Trophoblast cell (in vitro differentiated cells and primary cell): ENCODE results near the gene LIPC.

Experiments
- DNase-seq, 2 donors: peaks; one replicate each; pipeline ENCODE4 v3.0.0-alpha.2; 2016
- H2AFZ ChIP-seq: 2 replicates; pipeline ENCODE4 v1.6.1; 2013; ENCODE audit warnings: low read length, moderate library complexity, mild to moderate bottlenecking; ENCODE audit not compliant: insufficient read depth, poor library complexity
- H2AK5ac ChIP-seq: 2 replicates; pipeline ENCODE4 v1.6.1; 2013; ENCODE audit warnings: mild to moderate bottlenecking, low read length
- H2BK120ac ChIP-seq: 2 replicates; pipeline ENCODE4 v1.6.1; 2013; ENCODE audit warnings: low read length, mild to moderate bottlenecking, moderate library complexity; ENCODE audit not compliant: insufficient read depth, poor library complexity
- H2BK12ac ChIP-seq: 2 replicates; pipeline ENCODE4 v1.6.1; 2013; ENCODE audit warnings: mild to moderate bottlenecking, low read length, moderate library complexity
- H2BK5ac ChIP-seq: 2 replicates; pipeline ENCODE4 v1.6.1; 2013; ENCODE audit warnings: low read length, low read depth, moderate library complexity, mild to moderate bottlenecking; ENCODE audit not compliant: poor library complexity
- H3K14ac ChIP-seq: 2 replicates; pipeline ENCODE4 v1.6.1; 2013; ENCODE audit warnings: mild to moderate bottlenecking, low read length
- H3K18ac ChIP-seq: 2 replicates; pipeline ENCODE4 v1.6.1; 2013; ENCODE audit warnings: mild to moderate bottlenecking, low read length
- H3K23ac ChIP-seq: 2 replicates; pipeline ENCODE4 v1.6.1; 2013; ENCODE audit warnings: low read length
- H3K27ac ChIP-seq: 2 replicates; pipeline ENCODE4 v1.5.1; 2013; ENCODE audit warnings: low read depth, mild to moderate bottlenecking, inconsistent platforms, low read length, moderate library complexity
- H3K27me3 ChIP-seq: 2 replicates; pipeline ENCODE4 v1.6.1; 2013; ENCODE audit warnings: inconsistent platforms, mild to moderate bottlenecking, low read length, moderate library complexity; ENCODE audit not compliant: insufficient read depth
- H3K36me3 ChIP-seq, 2 experiments: 1 replicate in 1 of 2; 2 replicates in 1 of 2; pipeline ENCODE4 v1.6.1; 2013; ENCODE audit warnings: low read length in 2 of 2, mild to moderate bottlenecking in 2 of 2, moderate library complexity in 1 of 2; ENCODE audit not compliant: insufficient read depth in 2 of 2, control insufficient read depth in 1 of 2
- H3K4ac ChIP-seq: 2 replicates; pipeline ENCODE4 v1.6.1; 2013; ENCODE audit warnings: low read depth, mild to moderate bottlenecking, low read length, moderate library complexity
- H3K4me1 ChIP-seq, 2 experiments: 1 replicate in 1 of 2; 2 replicates in 1 of 2; pipeline ENCODE4 v1.6.1; 2013; ENCODE audit warnings: low read length in 2 of 2, mild to moderate bottlenecking in 2 of 2, moderate library complexity in 1 of 2; ENCODE audit not compliant: insufficient read depth in 2 of 2, control insufficient read depth in 1 of 2
- H3K4me2 ChIP-seq: 2 replicates; pipeline ENCODE4 v1.6.1; 2013; ENCODE audit warnings: inconsistent platforms, mild to moderate bottlenecking, low read length, moderate library complexity
- H3K4me3 ChIP-seq: 2 replicates; pipeline ENCODE4 v1.5.1; 2013; ENCODE audit warnings: mild to moderate bottlenecking, low read depth, low read length, inconsistent platforms
- H3K79me1 ChIP-seq: one replicate; pipeline ENCODE4 v1.6.1; 2013; ENCODE audit warnings: low read length
- H3K79me2 ChIP-seq: 2 replicates; pipeline ENCODE4 v1.6.1; 2013; ENCODE audit warnings: low read length, mild to moderate bottlenecking; ENCODE audit not compliant: control insufficient read depth, insufficient read depth, poor library complexity
- H3K9ac ChIP-seq: 2 replicates; pipeline ENCODE4 v1.6.1; 2013; ENCODE audit warnings: mild to moderate bottlenecking, low read length
- H3K9me3 ChIP-seq: 2 replicates; pipeline ENCODE4 v1.6.1; 2013; ENCODE audit warnings: low read depth, mild to moderate bottlenecking, control low read depth, inconsistent platforms, low read length; ENCODE audit not compliant: insufficient read depth
- H4K12ac ChIP-seq: 2 replicates; pipeline ENCODE4 v1.6.1; 2013; ENCODE audit warnings: low read depth, mild to moderate bottlenecking, low read length, moderate library complexity
- H4K8ac ChIP-seq: 2 replicates; pipeline ENCODE4 v1.6.1; 2013; ENCODE audit warnings: low read depth, mild to moderate bottlenecking, low read length, moderate library complexity
- H4K91ac ChIP-seq: one replicate; pipeline ENCODE4 v1.6.1; 2013; ENCODE audit warnings: low read depth, mild to moderate bottlenecking, low read length, moderate library complexity
- WGBS: extraction: QIAGEN DNeasy Blood & Tissue Kit; methylation state at CpG from one replicate; pipeline ENCODE4 v1.1.7; 2013; ENCODE audit warnings: missing lambda C conversion rate; ENCODE audit not compliant: insufficient read length, insufficient coverage; ENCODE audit errors: extremely low coverage; 5-methylcytosine and 5-hydroxymethylcytosine counted together

LIPC gene

DNA sequence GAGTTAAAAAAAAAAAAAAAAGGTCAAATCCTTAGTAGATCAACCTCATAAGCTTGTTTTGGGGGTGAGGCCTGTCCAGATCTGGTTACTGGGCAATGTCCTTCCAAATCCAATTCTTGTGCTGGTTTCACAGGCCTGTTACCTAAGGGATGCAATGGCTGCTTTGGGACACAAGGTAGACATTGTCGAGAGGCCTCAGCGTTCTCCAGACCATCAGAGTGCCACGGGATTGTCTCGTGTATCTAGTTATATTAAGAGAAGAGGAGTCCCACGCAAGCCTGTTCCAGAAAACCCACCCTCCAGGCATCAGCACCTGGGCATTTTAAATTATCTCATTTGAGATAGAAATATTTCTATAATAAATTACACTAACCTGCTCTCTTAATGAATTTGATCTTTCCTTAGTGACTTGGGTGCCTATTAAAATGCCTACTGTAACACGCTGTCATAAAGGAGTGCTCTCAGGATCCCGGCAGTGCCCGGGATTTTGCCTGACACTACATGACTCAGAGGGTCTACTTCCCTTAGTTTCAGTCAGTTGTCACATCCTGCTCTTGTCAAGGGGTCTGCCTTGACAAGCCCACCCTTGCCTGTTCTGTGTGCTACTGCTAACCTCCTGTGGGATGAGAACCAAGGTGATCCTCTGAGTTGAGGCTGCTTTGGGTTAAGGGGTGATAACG is 116.0 kb downstream of the LIPC start:
- no CpG with 5 or more reads among the region's 9 CpGs for WGBS

DNA sequence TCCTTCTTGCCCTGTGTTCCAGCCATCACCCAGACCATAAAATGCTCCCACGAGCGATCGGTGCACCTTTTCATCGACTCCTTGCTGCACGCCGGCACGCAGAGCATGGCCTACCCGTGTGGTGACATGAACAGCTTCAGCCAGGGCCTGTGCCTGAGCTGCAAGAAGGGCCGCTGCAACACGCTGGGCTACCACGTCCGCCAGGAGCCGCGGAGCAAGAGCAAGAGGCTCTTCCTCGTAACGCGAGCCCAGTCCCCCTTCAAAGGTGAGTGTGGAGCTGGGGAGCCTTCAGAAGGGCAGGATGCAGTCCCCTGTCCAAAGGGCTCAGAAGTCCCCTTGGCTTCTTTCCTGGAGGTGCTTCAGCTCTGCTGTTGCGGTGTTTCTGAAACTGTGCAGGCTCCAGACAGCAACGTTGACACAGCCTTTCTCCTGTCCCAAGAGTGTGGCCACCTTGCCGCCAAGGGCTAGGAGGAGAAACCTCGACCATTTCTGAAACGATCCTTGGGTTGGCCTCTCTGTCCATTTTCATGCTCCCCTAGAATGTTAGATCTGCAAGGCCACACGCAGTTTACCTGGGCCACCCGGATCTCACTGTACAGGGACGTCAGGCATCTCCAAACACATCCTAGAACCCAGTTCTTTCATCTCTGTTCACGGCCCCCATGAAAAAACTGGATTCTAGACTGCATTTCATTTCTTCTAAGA is 116.7 kb downstream of the LIPC start:
- WGBS = no CpG with 5 or more reads among the region's 26 CpGs
- H4K8ac ChIP-seq = peak overlapping the region; percentile 28
- H3K79me1 ChIP-seq = peaks cover 62% of the 10 kb centered on the region
- no peak overlapping the region for H3K4me2 ChIP-seq
- DNase-seq = no peak
- H3K14ac ChIP-seq = peak overlapping the region; percentile 63
- peak overlapping the region; percentile 3 for H4K12ac ChIP-seq
- no peaks in the 10 kb centered on the region for H3K27me3 ChIP-seq
- H3K9ac ChIP-seq = no peak overlapping the region
- no peak overlapping the region for H3K23ac ChIP-seq
- H3K4me3 ChIP-seq = no peak overlapping the region
- peaks cover 52 to 60% of the 10 kb centered on the region in 2 experiments for H3K4me1 ChIP-seq
- H3K4ac ChIP-seq = peak overlapping the region; percentile 17
- peaks cover 14% of the 10 kb centered on the region for H3K79me2 ChIP-seq
- H2BK5ac ChIP-seq = peak overlapping the region; percentile 19
- H2BK120ac ChIP-seq = peak overlapping the region; percentile 65
- H3K36me3 ChIP-seq = no peaks in the 10 kb centered on the region
- peak overlapping the region; percentile 91 for H3K27ac ChIP-seq
- peak overlapping the region; percentile 10 for H3K18ac ChIP-seq
- H2AFZ ChIP-seq = peak overlapping the region; percentile 38
- H4K91ac ChIP-seq = peak overlapping the region; percentile 78
- peak overlapping the region; percentile 24 for H2AK5ac ChIP-seq
- no peaks in the 10 kb centered on the region for H3K9me3 ChIP-seq
- peak overlapping the region; percentile 97 for H2BK12ac ChIP-seq

More for the DNA sequence above, 116.0 kb downstream of the LIPC start:
- Histone ChIP-seq H3K9ac (no peak overlapping the region), H3K4ac (peak overlapping the region; percentile 17), H4K8ac (peak overlapping the region; percentile 66), H3K4me2 (peak overlapping the region; percentile 15), H2AFZ (peak overlapping the region; percentile 38), H3K79me1 (peaks cover 59% of the 10 kb centered on the region), H2AK5ac (peak overlapping the region; percentile 26), H2BK12ac (peak overlapping the region; percentile 97), H3K27ac (peak overlapping the region; percentile 91), H4K12ac (no peak overlapping the region), H3K79me2 (peaks cover 11% of the 10 kb centered on the region), H3K27me3 (no peaks in the 10 kb centered on the region), H3K4me1 (peaks cover 48 to 54% of the 10 kb centered on the region in 2 experiments), H3K14ac (peak overlapping the region; percentile 63), H3K18ac (peak overlapping the region; percentile 10), H2BK5ac (peak overlapping the region; percentile 29), H4K91ac (peak overlapping the region; percentile 78), H2BK120ac (peak overlapping the region; percentile 85), H3K4me3 (no peak overlapping the region), H3K23ac (no peak overlapping the region), H3K36me3 (no peaks in the 10 kb centered on the region), H3K9me3 (no peaks in the 10 kb centered on the region)
- no peak for DNase-seq

DNA sequence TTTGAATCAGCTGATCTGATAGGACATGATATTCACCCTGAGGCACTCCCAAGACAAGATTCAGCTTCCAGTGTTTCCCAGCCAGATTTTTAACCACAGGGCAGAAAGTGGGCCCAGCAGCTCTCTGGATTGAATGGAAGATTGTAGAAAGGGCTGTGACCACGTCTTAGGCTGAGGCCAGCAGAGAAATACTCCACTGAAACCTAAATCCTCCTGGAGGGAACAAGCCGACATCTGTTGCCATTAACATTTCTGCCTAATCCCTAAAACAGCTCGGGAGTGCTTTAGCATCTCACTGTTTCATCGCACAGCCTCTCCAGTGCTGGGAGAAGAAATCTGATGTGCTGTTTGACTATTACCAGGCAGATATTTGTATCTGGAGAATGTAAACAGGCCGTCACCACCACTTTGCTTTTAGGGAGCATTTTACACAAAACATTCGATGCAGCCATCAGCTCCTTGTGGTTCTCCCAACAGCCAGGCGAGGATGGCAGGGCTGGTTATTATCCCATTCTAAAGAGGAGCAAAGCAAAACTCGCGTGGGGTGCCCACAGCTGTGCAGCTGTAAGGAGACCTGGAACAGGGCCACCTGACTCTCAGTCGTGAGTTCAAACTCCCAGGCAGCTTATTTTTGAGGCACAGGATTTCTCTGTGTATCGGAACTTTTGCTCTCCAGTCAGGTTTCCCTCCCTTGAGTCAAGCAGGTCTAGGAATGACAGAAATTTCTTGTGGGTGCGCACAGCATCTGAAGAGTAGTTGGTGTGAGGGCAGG is 117.4 kb downstream of the LIPC start:
- peak overlapping the region; percentile 89 for H4K91ac ChIP-seq
- H4K8ac ChIP-seq = peak overlapping the region; percentile 40
- peaks cover 52 to 60% of the 10 kb centered on the region in 2 experiments for H3K4me1 ChIP-seq
- no peaks in the 10 kb centered on the region for H3K27me3 ChIP-seq
- no peak overlapping the region for H3K4me2 ChIP-seq
- no peak overlapping the region for H2AFZ ChIP-seq
- H3K79me1 ChIP-seq = peaks cover 64% of the 10 kb centered on the region
- H3K36me3 ChIP-seq = no peaks in the 10 kb centered on the region
- no peak overlapping the region for H4K12ac ChIP-seq
- H3K23ac ChIP-seq = no peak overlapping the region
- H3K79me2 ChIP-seq = peaks cover 14% of the 10 kb centered on the region
- H3K4me3 ChIP-seq = no peak overlapping the region
- H3K18ac ChIP-seq = peak overlapping the region; percentile 34
- peak; percentile 86 to 97 for DNase-seq
- peak overlapping the region; percentile 83 for H2BK12ac ChIP-seq
- H3K14ac ChIP-seq = peak overlapping the region; percentile 54
- H3K4ac ChIP-seq = peak overlapping the region; percentile 38
- H2BK120ac ChIP-seq = peak overlapping the region; percentile 69
- no peak overlapping the region for H3K9ac ChIP-seq
- H3K9me3 ChIP-seq = no peaks in the 10 kb centered on the region
- H2BK5ac ChIP-seq = peak overlapping the region; percentile 19
- H3K27ac ChIP-seq = peak overlapping the region; percentile 91
- peak overlapping the region; percentile 87 for H2AK5ac ChIP-seq
- WGBS = no CpG with 5 or more reads among the region's 12 CpGs

DNA sequence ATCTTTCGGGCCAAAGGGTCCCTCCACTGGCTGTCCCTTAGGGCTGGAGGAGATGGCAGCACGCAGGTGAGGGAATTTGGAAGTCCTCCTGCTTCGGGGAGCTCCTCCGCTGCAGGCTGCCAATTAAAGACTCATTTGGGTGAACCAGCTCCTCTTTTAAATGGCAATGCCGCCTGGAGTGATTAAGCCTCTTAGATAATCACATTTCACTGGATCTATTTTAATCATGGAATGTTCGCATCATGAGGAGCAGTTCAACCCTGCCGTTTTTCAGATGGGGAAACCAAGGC is 117.9 kb downstream of the LIPC start:
- Histone ChIP-seq H2AK5ac (peak overlapping the region; percentile 87), H2BK5ac (peak overlapping the region; percentile 19), H3K4me2 (no peak overlapping the region), H3K79me1 (peaks cover 64% of the 10 kb centered on the region), H3K79me2 (peaks cover 14% of the 10 kb centered on the region), H3K14ac (peak overlapping the region; percentile 54), H3K36me3 (no peaks in the 10 kb centered on the region), H3K23ac (no peak overlapping the region), H3K9ac (no peak overlapping the region), H2AFZ (no peak overlapping the region), H3K27me3 (no peaks in the 10 kb centered on the region), H4K8ac (peak overlapping the region; percentile 40), H3K4ac (peak overlapping the region; percentile 38), H4K91ac (peak overlapping the region; percentile 89), H3K4me1 (peaks cover 52 to 60% of the 10 kb centered on the region in 2 experiments), H2BK120ac (peak overlapping the region; percentile 69), H3K9me3 (no peaks in the 10 kb centered on the region), H2BK12ac (peak overlapping the region; percentile 83), H4K12ac (no peak overlapping the region), H3K27ac (peak overlapping the region; percentile 91), H3K4me3 (no peak overlapping the region), H3K18ac (peak overlapping the region; percentile 34)
- DNase-seq = no peak
- WGBS = no CpG with 5 or more reads among the region's 7 CpGs
